K562 (cell line): ENCODE data around the gene FRMD5. TPM values are rescaled to one million over a fixed set of nuclear protein-coding genes. Genes with fewer than 3 reads are reported as not detected.

Experiments
- ATAC-seq: fragments of 200-7000 bp; cut with Tn5 transposase; 3 replicates; pipeline ENCODE4 v1.9.1; 2020; ENCODE audit warnings: moderate library complexity
- BruUV-seq: library from RNA; stranded (reverse); fragments of 400-500 nt; replicated peaks from 2 replicates; lab custom pipeline; 2021; lab: Mats Ljungman, UMichigan
- CTCF ChIA-PET: fragments of 300-600 bp; formaldehyde crosslinking; extraction: SDS; loops from one replicate; lab custom pipeline; 2021; ENCODE audit warnings: low intra/inter-chr PET ratio; lab: Yijun Ruan, JAX
- POLR2A ChIA-PET: fragments of 300-600, 350-650 bp; sonication (Branson Sonifier 250); formaldehyde crosslinking; extraction: SDS; loops from one replicate; lab custom pipeline; 2021; ENCODE audit warnings: antibody characterized with exemption, inconsistent platforms; lab: Yijun Ruan, JAX
- DNase-seq, 4 experiments: peaks; one replicate each; pipeline versions ENCODE4 v3.0.0 to v3.0.0-alpha.2; 2011 to 2018; ENCODE audit warnings: low spot score in 3 of 4, mixed read lengths in 3 of 4; ENCODE audit errors: extremely low read depth in 1 of 4
- FAIRE-seq: peaks from 2 replicates; lab custom pipeline; 2011; peaks lifted over from hg19 to GRCh38; lab: Jason Lieb, UNC
- H2AFZ ChIP-seq: 2 replicates; pipeline ENCODE4 v1.6.0; 2011; ENCODE audit warnings: low read depth, low read length, control low read depth, inconsistent platforms
- H3K27ac ChIP-seq: fragments of 200-600 bp; 3 replicates; pipeline ENCODE4 v1.8.0; 2011; ENCODE audit warnings: low read depth, mild to moderate bottlenecking, control low read depth, inconsistent platforms, low read length, moderate library complexity, mixed read lengths; ENCODE audit errors: extremely low read depth
- H3K27me3 ChIP-seq, 2 experiments: fragments of 300-600 bp in 1 of 2; 2 replicates in 1 of 2; 3 replicates in 1 of 2; pipeline versions ENCODE4 v1.6.0 to v1.8.0; 2011; ENCODE audit warnings: inconsistent platforms in 2 of 2, low read length in 2 of 2, mild to moderate bottlenecking in 1 of 2, mixed read lengths in 1 of 2, moderate library complexity in 1 of 2; ENCODE audit not compliant: control insufficient read depth in 2 of 2, insufficient read depth in 2 of 2
- H3K36me3 ChIP-seq: fragments of 300-600 bp; 3 replicates; pipeline ENCODE4 v1.8.0; 2011; ENCODE audit warnings: mild to moderate bottlenecking, low read length, inconsistent platforms; ENCODE audit not compliant: control insufficient read depth, insufficient read depth
- H3K4me1 ChIP-seq, 2 experiments: fragments of 200-600 bp in 1 of 2; replicated peaks in 1 of 2; 2 replicates in 1 of 2; 3 replicates in 1 of 2; pipeline versions ENCODE4 v1.5.1 to v1.8.0; 2011; ENCODE audit warnings: inconsistent platforms in 2 of 2, low read length in 2 of 2, mild to moderate bottlenecking in 1 of 2, mixed read lengths in 1 of 2, moderate library complexity in 1 of 2; ENCODE audit not compliant: control insufficient read depth in 2 of 2, insufficient read depth in 2 of 2
- H3K4me2 ChIP-seq: 2 replicates; pipeline ENCODE4 v1.6.1; 2011; ENCODE audit warnings: low read length, control low read depth, inconsistent platforms, mixed read lengths; ENCODE audit not compliant: insufficient read depth
- H3K4me3 ChIP-seq: fragments of 200-600 bp; sonication (generic), shearing (Covaris generic); 2 replicates; pipeline ENCODE4 v1.5.1; 2016; ENCODE audit warnings: control low read depth, inconsistent platforms
- H3K79me2 ChIP-seq: fragments of 200-600 bp; 3 replicates; pipeline ENCODE4 v1.8.0; 2011; ENCODE audit warnings: low read length, inconsistent platforms; ENCODE audit not compliant: control insufficient read depth, insufficient read depth
- H3K9ac ChIP-seq, 2 experiments: 2 replicates each; pipeline versions ENCODE4 v1.6.0 to v1.6.1; 2011; ENCODE audit warnings: low read depth in 2 of 2, low read length in 2 of 2, control low read depth in 1 of 2, inconsistent platforms in 1 of 2, mild to moderate bottlenecking in 1 of 2, mixed read lengths in 1 of 2; ENCODE audit not compliant: insufficient read depth in 1 of 2
- H3K9me1 ChIP-seq: one replicate; pipeline ENCODE4 v1.6.0; 2011; ENCODE audit warnings: inconsistent platforms, mild to moderate bottlenecking, low read length, moderate library complexity; ENCODE audit not compliant: control insufficient read depth, insufficient read depth
- H3K9me3 ChIP-seq: replicated peaks from 2 replicates; pipeline ENCODE4 v1.5.1; 2011; ENCODE audit warnings: low read depth, low read length, inconsistent platforms; ENCODE audit not compliant: control insufficient read depth, insufficient read depth
- H4K20me1 ChIP-seq: replicated peaks from 2 replicates; pipeline ENCODE4 v1.6.1; 2011; ENCODE audit warnings: low read length, inconsistent platforms, mixed read lengths; ENCODE audit not compliant: control insufficient read depth, insufficient read depth
- SMARCA4 ChIP-seq: fragments of 450-650 bp; IDR thresholded peaks from 2 replicates; pipeline ENCODE4 v1.6.1; 2016
- ZBTB5 ChIP-seq: fragments of 450-650 bp; IDR thresholded peaks from 2 replicates; pipeline ENCODE4 v1.6.1; 2017; ENCODE audit warnings: antibody characterized with exemption
- ZNF551 ChIP-seq: fragments of 250-450 bp; sonication (Bioruptor Pico); IDR thresholded peaks from 2 replicates; pipeline ENCODE4 v1.5.0; 2021; ENCODE audit warnings: mild to moderate bottlenecking, moderate library complexity
- WGBS: fragments of 100-300 bp; shearing (Covaris generic); methylation state at CpG from one replicate; pipeline ENCODE4 v1.1.6; 2016; ENCODE audit warnings: low coverage, mixed read lengths; ENCODE audit not compliant: insufficient coverage; ENCODE audit errors: missing lambda C conversion rate; 5-methylcytosine and 5-hydroxymethylcytosine counted together
- in situ Hi-C: fragments of 300-500 bp; cut with MboI; formaldehyde crosslinking; loops from 4 replicates; pipeline ENCODE4 v1.15.0; 2018; ENCODE audit warnings: inconsistent platforms, mixed read lengths
- intact Hi-C: fragments of 100-400 bp; cut with micrococcal nuclease; formaldehyde crosslinking; loops from 2 replicates; pipeline ENCODE4 v1.14.2; 2022
- polyA plus RNA-seq, 8 experiments: library from polyadenylated mRNA; depleted of rRNA in 4 of 8; stranded (reverse) in 5 of 8; unstranded in 3 of 8; fragments of >200 nt; fragmentation: Nextera tagmentation in 2 of 8; fragmentation: Illumina TruSeq in 1 of 8; extraction: Ambion mirVana in 2 of 8; extraction: Trizol in 1 of 8; gene quantifications; 2 replicates each; pipeline versions ENCODE4 v1.2.1 to v1.2.3, GENCODE V29; 2011 to 2014; ENCODE audit warnings: inconsistent platforms in 1 of 8, missing spikeins in 1 of 8
- total RNA-seq, 7 experiments: library from RNA; depleted of rRNA in 6 of 7; stranded (reverse); fragments of >200 nt in 6 of 7; fragmentation: Illumina TruSeq in 2 of 7; extraction: Trizol in 2 of 7; gene quantifications; 2 replicates each; pipeline versions ENCODE4 v1.2.1 to v1.2.3, GENCODE V29; 2011 to 2021; ENCODE audit warnings: low replicate concordance in 1 of 7
- TF ChIP-seq, protein P1 (sequence below): fragments of 450-650 bp; IDR thresholded peaks from 2 replicates; pipeline ENCODE4 v1.7.1; 2018; ENCODE audit warnings: mild to moderate bottlenecking, low read depth; ENCODE audit not compliant: partially characterized antibody

FRMD5 gene
- total and polyA plus RNA-seq, 9 of the 15 experiments (the other 6 are each of a cell fraction or from before 2014, with no cell fraction given), result 0.13 to 0.38 TPM; not detected in 7

GRCh38 chr15:44099671-44100070 is 95.4 kb downstream of the FRMD5 start:
- no peak for ATAC-seq
- H4K20me1 ChIP-seq, result no peaks in the 10 kb centered on the region; the same call in 1 of the 2 replicates
- H3K9me1 ChIP-seq, result no peaks in the 10 kb centered on the region
- no peaks in the 10 kb centered on the region for H3K79me2 ChIP-seq
- no peak for DNase-seq
- no TSS peak for BruUV-seq
- intact Hi-C loops (no loop called here), in situ Hi-C loops (no loop called here)
- H3K27ac ChIP-seq, result no peak overlapping the region
- ChIA-PET POLR2A (interaction anchor here (0.7 to 1.2 kb wide), 3 partner anchors 9 to 158 kb away, joined by 3 read pairs; no protein-coding TSS in a partner anchor), CTCF (no interaction called here)
- H3K4me1 ChIP-seq, result no peaks in the 10 kb centered on the region
- no peak overlapping the region for H3K4me2 ChIP-seq
- TF ChIP-seq ZNF551 (no peak), SMARCA4 (no peak), ZBTB5 (no peak)
- TF ChIP-seq, protein P1, sequence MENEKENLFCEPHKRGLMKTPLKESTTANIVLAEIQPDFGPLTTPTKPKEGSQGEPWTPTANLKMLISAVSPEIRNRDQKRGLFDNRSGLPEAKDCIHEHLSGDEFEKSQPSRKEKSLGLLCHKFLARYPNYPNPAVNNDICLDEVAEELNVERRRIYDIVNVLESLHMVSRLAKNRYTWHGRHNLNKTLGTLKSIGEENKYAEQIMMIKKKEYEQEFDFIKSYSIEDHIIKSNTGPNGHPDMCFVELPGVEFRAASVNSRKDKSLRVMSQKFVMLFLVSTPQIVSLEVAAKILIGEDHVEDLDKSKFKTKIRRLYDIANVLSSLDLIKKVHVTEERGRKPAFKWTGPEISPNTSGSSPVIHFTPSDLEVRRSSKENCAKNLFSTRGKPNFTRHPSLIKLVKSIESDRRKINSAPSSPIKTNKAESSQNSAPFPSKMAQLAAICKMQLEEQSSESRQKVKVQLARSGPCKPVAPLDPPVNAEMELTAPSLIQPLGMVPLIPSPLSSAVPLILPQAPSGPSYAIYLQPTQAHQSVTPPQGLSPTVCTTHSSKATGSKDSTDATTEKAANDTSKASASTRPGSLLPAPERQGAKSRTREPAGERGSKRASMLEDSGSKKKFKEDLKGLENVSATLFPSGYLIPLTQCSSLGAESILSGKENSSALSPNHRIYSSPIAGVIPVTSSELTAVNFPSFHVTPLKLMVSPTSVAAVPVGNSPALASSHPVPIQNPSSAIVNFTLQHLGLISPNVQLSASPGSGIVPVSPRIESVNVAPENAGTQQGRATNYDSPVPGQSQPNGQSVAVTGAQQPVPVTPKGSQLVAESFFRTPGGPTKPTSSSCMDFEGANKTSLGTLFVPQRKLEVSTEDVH, result no peak
- no peak overlapping the region for H3K4me3 ChIP-seq
- no peaks in the 10 kb centered on the region for H3K36me3 ChIP-seq
- no peaks in the 10 kb centered on the region; a peak in 1 of 5 replicates for H3K27me3 ChIP-seq
- 0% methylated on average over 1 of the region's 1 CpG for WGBS
- no peak overlapping the region for H3K9ac ChIP-seq
- H2AFZ ChIP-seq, result no peak overlapping the region
- no peaks in the 10 kb centered on the region for H3K9me3 ChIP-seq
- FAIRE-seq, result no peak
